A549 treated with Hydrocortisone at 1 μM for 4 hours (cell line): ENCODE data around the gene ZNF239. TPM values are rescaled to one million over a fixed set of nuclear protein-coding genes. Genes with fewer than 3 reads are reported as not detected.

Source experiments
- total RNA-seq: library from RNA; stranded (reverse); fragments of 200-300 nt; extraction: Qiagen RNA extraction; gene quantifications from 5 replicates; pipeline ENCODE4 v1.2.3, GENCODE V29; 2022

The ZNF239 gene
- 1.7 to 2.7 TPM (median 2.4 TPM) in 5 replicates for total RNA-seq

DNA sequence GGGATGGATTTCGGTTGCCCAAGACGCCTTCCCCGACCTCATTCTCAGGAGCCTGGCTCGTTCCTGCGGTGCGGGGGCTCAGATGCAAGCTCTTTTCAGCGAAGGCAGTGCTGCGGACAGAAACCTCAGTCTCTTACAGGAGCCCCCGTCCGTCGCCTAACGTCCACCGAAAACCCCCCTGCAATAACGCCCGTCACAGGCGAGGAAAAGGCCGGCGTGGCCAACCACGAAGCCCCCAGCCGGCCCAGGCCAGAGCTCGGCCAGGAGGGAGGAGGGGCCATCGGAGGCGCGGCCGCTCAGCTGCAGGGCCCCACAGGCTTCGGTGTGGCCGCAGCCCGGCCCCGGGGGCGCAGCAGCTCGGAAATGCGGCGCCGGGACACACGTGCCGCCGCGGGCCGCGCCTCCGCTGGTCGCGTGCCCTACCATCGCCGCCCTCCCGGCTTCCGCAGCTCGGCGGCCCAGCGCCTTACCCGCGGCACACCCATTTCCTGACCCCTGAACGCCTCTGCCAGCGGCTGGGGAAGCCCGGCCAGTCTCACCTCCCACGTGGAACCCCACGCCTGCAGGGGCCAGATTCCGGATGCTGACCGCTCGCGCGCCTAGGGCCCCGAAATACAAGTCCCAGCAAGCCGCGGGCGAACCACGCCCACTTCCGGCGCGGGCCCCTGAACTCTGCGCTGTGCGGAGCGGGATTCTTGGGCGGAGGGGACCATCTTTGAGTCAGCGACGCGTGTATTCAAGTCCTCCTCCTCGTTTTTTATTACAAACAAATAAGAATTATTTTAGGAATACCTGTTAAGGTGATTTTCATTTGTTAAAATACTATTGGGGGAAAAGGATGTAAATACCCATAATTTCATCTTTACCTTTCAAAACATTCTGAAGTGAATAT is at the start of gene ZNF239:
Gene ZNF239, minus strand, starts transcription at position 616 of the 892 bp plus-strand sequence. CDS start 16,537 bp downstream, outside the sequence.

DNA sequence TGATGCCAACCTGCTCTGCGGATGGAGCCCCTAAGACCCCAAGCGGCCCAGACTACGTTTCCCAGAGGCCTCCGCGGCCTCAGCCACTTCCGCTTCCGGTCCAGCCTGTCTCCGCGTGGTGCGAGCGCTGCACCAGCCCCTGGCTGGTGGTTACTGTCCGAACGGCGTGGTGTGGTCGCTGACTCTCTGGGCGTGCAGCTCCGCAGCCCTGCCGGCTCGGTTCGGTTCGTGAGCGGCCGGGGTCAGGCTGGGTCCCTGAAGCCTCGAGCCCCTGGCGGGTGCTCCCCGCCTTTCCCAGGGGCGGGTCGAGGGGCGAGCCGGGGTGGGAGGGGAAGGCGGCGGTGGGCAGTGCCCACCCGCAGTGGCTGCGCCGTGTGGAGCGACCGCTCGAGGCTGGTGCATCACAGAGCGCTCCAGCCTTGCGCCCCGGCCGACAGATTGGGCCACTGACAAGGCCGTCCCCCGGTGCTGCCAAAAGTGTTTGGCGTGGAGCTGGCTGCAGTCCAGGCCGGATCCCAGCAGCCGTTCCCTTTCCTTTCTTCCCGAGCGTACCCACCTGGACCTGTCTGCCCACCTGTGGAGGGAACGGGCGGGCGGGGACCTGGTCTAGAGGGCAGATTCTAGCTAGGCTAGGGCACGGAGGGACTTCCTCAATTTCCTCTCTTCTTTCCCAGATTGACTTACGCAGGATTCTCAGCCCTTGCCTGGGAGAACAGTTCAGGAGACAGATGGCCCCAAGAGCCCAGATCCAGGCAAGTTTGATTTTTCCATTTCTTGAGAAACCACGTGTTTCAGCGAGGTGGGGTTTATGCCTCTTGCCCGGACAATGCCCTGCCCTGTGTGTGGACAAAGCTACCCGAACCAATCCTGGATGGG is 32.1 kb upstream of the ZNF239 start, which contains the start of gene ZNF485:
Gene ZNF485, plus strand, starts transcription at position 116 of the 876 bp plus-strand sequence. Its CDS starts 613 bp downstream, at position 729.

Other genes starting within 250 kb of the ZNF239 start
- gene FXYD4, start 203.0 kb downstream of the ZNF239 start, total RNA-seq: not detected in 5 replicates
- gene HNRNPF, start 165.4 kb downstream of the ZNF239 start, total RNA-seq: 331 to 373 TPM (median 346 TPM) in 5 replicates
- 4.5 to 7.2 TPM (median 6.3 TPM) in 5 replicates for gene ZNF487, start 137.5 kb downstream of the ZNF239 start, total RNA-seq
- 1.6 to 2.6 TPM (median 1.8 TPM) in 5 replicates for gene ZNF485, start 31.8 kb upstream of the ZNF239 start, total RNA-seq
- 14.0 to 16.8 TPM (median 16.2 TPM) in 5 replicates for gene ZNF32, start 74.3 kb upstream of the ZNF239 start, total RNA-seq